ENCODE results near the gene ZFYVE19. TPM values are rescaled to one million over a fixed set of nuclear protein-coding genes. Genes with fewer than 3 reads are reported as not detected.

Gene ZFYVE19
- total and polyA plus RNA-seq, 2 of the 13 experiments (the other 11 are each of a cell fraction or from before 2014, with no cell fraction given), result 23.3 to 44.0 TPM

DNA sequence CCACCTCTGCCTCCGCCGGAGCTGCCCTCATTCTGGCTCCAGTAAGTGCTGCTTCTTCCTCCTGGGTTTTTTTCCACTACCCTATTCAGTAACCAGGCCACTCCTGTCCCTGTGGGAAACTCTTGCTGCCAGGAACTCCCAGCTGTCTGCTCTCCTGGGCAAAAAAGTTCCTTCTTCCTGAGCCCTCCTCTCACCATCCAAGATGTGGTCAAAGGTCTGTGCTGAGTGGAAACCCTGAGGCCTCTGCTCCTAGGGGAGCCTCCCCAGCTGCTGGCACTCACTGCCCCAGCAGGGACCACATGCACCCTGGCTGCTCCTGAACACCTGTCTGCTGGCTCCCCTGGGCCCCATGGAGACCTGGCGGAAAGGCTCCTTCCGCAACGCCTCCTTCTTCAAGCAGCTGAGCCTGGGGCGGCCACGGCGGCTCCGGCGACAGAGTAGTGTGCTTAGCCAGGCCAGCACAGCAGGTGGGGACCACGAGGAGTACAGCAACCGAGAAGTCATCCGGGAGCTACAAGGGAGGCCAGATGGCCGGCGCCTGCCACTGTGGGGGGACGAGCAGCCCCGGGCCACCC is 36.7 kb upstream of the ZFYVE19 start (continued):
- TF ChIP-seq, protein P1, sequence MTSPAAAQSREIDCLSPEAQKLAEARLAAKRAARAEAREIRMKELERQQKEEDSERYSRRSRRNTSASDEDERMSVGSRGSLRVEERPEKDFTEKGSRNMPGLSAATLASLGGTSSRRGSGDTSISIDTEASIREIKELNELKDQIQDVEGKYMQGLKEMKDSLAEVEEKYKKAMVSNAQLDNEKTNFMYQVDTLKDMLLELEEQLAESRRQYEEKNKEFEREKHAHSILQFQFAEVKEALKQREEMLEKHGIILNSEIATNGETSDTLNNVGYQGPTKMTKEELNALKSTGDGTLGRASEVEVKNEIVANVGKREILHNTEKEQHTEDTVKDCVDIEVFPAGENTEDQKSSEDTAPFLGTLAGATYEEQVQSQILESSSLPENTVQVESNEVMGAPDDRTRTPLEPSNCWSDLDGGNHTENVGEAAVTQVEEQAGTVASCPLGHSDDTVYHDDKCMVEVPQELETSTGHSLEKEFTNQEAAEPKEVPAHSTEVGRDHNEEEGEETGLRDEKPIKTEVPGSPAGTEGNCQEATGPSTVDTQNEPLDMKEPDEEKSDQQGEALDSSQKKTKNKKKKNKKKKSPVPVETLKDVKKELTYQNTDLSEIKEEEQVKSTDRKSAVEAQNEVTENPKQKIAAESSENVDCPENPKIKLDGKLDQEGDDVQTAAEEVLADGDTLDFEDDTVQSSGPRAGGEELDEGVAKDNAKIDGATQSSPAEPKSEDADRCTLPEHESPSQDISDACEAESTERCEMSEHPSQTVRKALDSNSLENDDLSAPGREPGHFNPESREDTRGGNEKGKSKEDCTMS (CRISPR knock-in tag; conservative IDR thresholded peaks at IDR 0.05), result no peak
- TF ChIP-seq, protein P2, sequence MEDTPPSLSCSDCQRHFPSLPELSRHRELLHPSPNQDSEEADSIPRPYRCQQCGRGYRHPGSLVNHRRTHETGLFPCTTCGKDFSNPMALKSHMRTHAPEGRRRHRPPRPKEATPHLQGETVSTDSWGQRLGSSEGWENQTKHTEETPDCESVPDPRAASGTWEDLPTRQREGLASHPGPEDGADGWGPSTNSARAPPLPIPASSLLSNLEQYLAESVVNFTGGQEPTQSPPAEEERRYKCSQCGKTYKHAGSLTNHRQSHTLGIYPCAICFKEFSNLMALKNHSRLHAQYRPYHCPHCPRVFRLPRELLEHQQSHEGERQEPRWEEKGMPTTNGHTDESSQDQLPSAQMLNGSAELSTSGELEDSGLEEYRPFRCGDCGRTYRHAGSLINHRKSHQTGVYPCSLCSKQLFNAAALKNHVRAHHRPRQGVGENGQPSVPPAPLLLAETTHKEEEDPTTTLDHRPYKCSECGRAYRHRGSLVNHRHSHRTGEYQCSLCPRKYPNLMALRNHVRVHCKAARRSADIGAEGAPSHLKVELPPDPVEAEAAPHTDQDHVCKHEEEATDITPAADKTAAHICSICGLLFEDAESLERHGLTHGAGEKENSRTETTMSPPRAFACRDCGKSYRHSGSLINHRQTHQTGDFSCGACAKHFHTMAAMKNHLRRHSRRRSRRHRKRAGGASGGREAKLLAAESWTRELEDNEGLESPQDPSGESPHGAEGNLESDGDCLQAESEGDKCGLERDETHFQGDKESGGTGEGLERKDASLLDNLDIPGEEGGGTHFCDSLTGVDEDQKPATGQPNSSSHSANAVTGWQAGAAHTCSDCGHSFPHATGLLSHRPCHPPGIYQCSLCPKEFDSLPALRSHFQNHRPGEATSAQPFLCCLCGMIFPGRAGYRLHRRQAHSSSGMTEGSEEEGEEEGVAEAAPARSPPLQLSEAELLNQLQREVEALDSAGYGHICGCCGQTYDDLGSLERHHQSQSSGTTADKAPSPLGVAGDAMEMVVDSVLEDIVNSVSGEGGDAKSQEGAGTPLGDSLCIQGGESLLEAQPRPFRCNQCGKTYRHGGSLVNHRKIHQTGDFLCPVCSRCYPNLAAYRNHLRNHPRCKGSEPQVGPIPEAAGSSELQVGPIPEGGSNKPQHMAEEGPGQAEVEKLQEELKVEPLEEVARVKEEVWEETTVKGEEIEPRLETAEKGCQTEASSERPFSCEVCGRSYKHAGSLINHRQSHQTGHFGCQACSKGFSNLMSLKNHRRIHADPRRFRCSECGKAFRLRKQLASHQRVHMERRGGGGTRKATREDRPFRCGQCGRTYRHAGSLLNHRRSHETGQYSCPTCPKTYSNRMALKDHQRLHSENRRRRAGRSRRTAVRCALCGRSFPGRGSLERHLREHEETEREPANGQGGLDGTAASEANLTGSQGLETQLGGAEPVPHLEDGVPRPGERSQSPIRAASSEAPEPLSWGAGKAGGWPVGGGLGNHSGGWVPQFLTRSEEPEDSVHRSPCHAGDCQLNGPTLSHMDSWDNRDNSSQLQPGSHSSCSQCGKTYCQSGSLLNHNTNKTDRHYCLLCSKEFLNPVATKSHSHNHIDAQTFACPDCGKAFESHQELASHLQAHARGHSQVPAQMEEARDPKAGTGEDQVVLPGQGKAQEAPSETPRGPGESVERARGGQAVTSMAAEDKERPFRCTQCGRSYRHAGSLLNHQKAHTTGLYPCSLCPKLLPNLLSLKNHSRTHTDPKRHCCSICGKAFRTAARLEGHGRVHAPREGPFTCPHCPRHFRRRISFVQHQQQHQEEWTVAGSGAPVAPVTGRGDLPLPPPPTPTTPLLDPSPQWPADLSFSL (CRISPR knock-in tag; IDR thresholded peaks at IDR 0.05), result no peak
- TF ChIP-seq ZFX (CRISPR knock-in tag; IDR thresholded peaks at IDR 0.05; ENCODE audit: low read depth), result no peak

Measured in HepG2 (cell line).